ENCODE results near the gene TMED6.

TMED6 gene

GRCh38 chr16:69350536-69351133 is 951 bp downstream of the TMED6 start:
- no peak for DNase-seq

- DNase-seq, result no peak
Measured at GRCh38 chr16:69349536-69349935, 2.0 kb downstream of the TMED6 start.

- DNase-seq, result no peak
Measured at GRCh38 chr16:69348222-69348621, 3.4 kb downstream of the TMED6 start.

- DNase-seq, result no peak
Measured at GRCh38 chr16:69346683-69347082, 4.9 kb downstream of the TMED6 start.

- DNase-seq, result no peak
Measured at GRCh38 chr16:69345923-69346322, 5.7 kb downstream of the TMED6 start.

- no peak for DNase-seq
Measured at GRCh38 chr16:69344171-69344570, 7.4 kb downstream of the TMED6 start.

- DNase-seq, result no peak
Measured at GRCh38 chr16:69340095-69340644, 11.4 kb downstream of the TMED6 start.

- peak; percentile 99 for DNase-seq
Measured at GRCh38 chr16:69339289-69340094, 12.1 kb downstream of the TMED6 start, which contains the start of the genes COG8 and NIP7. TSS of gene COG8 (minus strand) at chr16:69339564. CDS start at chr16:69339552, 12 bp downstream. TSS of gene NIP7 (plus strand) at chr16:69339772. CDS start at chr16:69339830, 58 bp downstream.

- no peak for DNase-seq
Measured at GRCh38 chr16:69338557-69339288, 12.9 kb downstream of the TMED6 start.

- no peak for DNase-seq
Measured at GRCh38 chr16:69334696-69335095, 16.9 kb downstream of the TMED6 start.

- DNase-seq, result peak; percentile 90
Measured at GRCh38 chr16:69330286-69331109, 21.1 kb downstream of the TMED6 start, which contains the start of gene PDF. TSS of gene PDF (minus strand) at chr16:69330588. CDS start at chr16:69330570, 18 bp downstream.

GRCh38 chr16:69329369-69330285 is 22.0 kb downstream of the TMED6 start:
- no peak for DNase-seq

GRCh38 chr16:69328854-69329316 is 22.7 kb downstream of the TMED6 start:
- DNase-seq, result no peak

GRCh38 chr16:69327585-69328310 is 23.8 kb downstream of the TMED6 start:
- DNase-seq, result no peak

GRCh38 chr16:69326172-69326873 is 25.3 kb downstream of the TMED6 start:
- no peak for DNase-seq

GRCh38 chr16:69325784-69326171 is 25.8 kb downstream of the TMED6 start:
- no peak for DNase-seq

- DNase-seq, result no peak
Measured at GRCh38 chr16:69324585-69325253, 26.9 kb downstream of the TMED6 start.

GRCh38 chr16:69324013-69324531 is 27.5 kb downstream of the TMED6 start:
- DNase-seq, result no peak

- no peak for DNase-seq
Measured at GRCh38 chr16:69323415-69323814, 28.2 kb downstream of the TMED6 start.
